Measurements from ENCODE around the gene MON1A. TPM values are rescaled to one million over a fixed set of nuclear protein-coding genes. Genes with fewer than 3 reads are reported as not detected.

Gene MON1A
- total RNA-seq, 1 donor from 2014 or later, result 7.8 TPM

DNA sequence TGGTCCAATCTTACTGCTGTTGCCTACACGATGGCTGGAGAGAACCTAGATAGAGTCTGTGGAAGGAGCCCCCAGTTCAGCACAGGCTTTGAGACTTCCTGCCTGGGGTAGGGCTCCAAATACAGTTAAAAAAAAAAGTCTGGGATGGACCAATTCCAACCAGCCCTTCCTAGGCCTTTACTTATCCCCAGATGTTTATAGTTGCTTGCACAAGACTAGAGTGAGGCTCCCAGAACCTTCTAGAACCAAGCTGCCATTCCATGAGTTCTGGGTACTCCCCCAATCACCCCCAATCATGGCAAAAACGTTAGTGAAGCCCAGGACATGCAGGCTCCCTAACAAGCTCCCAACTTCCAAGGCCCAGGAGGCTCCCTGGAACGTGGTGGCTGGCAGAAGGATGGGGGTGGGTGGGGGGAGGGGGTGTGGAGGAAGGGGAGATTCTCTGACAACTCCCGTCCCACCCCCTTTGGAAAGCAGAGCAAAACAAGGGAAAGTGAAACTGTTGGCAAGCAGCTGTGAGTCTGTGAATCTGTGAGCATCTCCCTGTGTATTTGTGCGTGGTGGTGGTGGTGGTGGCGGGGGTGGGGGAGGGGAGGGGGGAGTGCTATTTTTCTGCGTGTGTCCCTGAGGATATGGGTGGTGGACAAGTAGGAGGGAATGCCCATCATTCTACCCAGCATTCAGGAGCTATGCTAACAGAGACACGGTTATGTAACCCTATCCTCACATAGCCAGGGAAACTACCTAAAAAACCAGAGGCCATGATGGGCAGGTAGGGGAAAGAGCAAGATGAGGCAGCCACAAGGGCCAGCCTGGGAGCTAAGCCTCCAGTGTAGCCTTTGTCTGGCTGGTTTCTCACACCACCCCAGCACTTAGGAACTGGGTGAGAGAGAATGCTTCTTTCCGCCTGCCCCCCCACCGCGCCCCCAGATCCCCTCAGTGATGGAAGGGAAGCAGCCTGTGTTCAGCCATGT is 28.0 kb downstream of the MON1A start:
- DNase-seq (no peak), ATAC-seq (ENCODE audit: poor library complexity) (no peak)
- intact Hi-C loops (cut with DNase I), result loop anchor here (5.0 kb wide), 1 partner anchor 99 kb away; the partner anchor contains the start of gene INKA1

DNA sequence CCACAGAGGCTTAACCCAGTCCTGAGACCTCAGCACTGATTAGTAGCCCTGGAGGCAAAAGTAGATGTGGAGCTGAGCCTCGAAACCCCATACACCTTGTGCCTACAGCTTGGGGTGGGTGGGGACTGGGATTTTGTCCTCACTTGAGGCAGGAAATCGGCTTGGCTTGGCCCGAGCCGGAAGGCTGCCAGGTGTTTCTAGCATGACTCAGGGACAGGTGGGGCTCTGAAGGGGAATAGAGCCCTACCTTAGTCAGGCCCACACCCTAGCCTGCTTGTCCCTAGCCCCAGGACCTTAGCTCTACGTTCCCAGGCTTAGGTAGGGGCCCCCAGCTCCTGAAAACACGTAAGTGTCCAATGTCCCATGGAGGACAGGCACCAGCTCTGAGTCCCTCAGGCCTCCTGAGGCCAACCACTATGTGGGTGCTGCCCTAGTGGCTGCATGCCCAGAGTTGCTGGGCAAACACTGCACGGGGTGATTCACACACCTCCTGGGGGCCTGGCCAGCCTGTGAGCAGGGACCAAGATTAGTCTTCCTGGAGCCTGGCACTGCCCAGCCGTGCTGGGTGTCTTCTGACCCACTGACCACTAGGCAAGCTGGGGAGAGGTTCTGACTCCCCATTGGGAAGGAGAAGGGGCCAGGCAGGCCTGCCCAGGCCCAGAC is 29.0 kb downstream of the MON1A start:
- peak; percentile 61 for ATAC-seq (ENCODE audit: poor library complexity)
- intact Hi-C loops (cut with DNase I), result loop anchor here (5.0 kb wide), 1 partner anchor 98 kb away; the partner anchor contains the start of gene INKA1
- peak; percentile 67 for DNase-seq

DNA sequence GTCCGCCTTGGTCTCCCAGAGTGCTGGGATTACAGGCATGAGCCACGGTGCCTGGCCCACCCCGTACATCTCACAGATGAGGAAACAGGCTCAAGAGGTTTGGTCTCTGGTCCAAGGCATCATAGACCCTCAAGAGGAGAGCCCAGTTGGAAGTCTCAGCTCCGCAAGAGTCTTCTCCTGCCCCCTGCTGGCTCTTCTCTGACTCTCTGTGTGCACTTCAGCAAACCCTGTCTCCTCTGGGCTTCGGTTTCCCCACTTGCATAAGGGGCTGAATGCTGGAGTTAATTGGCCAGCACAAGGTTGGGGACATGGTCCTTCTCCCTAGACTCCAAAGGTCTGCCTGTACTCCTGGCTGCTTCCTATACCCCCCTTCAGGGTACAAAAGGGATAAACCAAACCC is 29.8 kb downstream of the MON1A start:
- no peak for DNase-seq
- intact Hi-C loops (cut with DNase I), result loop anchor here (5.0 kb wide), 1 partner anchor 98 kb away; the partner anchor contains the start of gene INKA1
- ATAC-seq (ENCODE audit: poor library complexity), result no peak

DNA sequence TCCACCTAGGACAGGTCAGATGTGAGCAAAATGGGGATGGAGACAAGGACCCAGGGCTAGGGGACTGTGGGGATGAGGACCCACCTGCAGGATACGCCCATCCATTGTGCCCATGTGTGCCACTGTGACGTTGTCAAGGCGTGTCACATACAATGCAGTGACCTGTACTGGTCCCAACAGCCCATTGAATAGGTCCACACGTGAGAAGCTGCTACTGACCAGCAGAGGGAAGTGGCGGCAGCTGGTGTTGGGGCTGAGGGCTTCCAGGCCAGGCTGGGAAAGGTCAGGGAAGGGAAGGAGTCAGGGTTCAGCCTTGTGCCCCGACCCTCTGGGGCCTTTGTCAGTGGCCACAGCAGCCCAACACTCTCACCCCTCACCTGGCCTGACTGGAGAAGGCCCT is 30.6 kb downstream of the MON1A start:
- ATAC-seq (ENCODE audit: poor library complexity) (no peak), DNase-seq (no peak)
- intact Hi-C loops (cut with DNase I), result no loop called here

DNA sequence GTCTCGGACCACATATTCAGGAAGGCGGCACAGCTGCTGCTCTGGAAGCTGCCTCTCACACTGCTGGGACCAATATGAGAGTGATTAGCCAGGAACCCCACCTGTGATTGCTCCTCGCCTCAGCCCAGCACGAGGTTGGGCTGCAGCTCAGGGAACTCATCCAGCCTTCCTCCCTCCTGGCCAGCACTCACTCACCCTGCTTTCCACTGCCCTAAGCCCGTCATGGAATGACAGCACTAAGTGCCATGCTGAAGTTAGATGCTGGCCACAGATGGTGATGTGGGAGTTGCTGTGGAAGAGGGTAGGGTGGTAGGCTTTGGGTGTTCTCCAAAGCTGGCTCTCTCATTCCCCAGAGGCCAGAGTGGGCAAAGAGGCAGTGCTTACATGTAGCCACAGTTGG is 33.3 kb downstream of the MON1A start:
- DNase-seq (no peak), ATAC-seq (ENCODE audit: poor library complexity) (no peak)
- intact Hi-C loops (cut with DNase I), result no loop called here

DNA sequence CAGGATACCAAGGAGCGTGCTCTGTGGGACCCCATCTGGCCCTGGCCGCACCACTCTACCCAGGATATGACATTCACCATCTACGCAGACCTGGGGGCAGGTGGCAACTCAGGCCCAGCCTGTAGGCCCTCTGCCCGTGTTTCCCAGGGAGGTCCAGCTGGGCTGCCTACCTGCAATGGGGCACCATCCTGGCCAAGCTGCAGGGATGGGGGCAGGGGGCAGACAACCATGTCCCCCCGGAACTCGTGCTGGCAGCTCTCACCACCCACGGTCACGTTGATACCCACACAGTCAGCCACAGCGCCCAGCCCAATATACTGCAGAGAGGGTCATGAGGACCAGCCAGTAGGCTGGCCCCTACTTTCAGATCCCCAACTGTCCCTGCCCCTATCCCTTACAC is 33.8 kb downstream of the MON1A start:
- intact Hi-C loops (cut with DNase I), result no loop called here
- DNase-seq (no peak), ATAC-seq (ENCODE audit: poor library complexity) (no peak)

DNA sequence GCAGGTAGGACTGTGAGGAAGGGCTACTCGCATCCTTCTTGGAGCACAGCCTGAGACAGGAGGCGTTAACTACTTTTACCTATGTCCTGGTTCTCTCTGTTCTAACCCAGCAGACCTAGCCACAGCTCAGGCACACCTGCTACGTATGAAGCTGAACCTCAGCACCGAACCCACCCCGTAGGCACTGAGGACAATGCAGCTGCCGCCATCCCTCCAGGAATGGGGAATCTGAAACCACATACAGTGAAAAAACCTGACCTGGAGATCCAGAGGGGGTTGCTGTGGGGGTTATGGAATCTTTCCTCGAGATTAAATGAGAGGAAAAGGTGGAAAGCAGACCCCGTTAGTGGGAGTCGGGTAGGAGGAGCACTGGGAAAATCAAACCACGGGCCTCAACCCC is 40.3 kb downstream of the MON1A start:
- DNase-seq (no peak), ATAC-seq (ENCODE audit: poor library complexity) (no peak)
- intact Hi-C loops (cut with DNase I), result no loop called here

DNA sequence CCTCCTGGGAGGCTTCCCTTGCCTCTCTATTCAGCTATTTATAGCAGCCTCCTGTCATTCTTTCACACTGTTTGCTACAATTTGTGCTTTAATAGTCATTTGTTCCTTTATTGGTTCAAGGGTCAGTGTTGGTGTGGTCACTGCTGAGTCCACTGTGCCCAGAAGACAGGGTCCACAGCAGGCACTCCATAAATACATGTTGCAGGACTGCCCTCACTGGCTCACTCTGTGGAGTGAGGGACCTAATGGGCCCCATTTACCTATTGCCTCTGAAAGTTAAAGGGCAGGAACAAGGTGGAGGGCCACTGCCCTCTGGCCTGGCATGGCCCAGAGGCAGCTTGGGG is 42.7 kb downstream of the MON1A start:
- DNase-seq, result no peak
- intact Hi-C loops (cut with DNase I), result no loop called here
- no peak for ATAC-seq (ENCODE audit: poor library complexity)

DNA sequence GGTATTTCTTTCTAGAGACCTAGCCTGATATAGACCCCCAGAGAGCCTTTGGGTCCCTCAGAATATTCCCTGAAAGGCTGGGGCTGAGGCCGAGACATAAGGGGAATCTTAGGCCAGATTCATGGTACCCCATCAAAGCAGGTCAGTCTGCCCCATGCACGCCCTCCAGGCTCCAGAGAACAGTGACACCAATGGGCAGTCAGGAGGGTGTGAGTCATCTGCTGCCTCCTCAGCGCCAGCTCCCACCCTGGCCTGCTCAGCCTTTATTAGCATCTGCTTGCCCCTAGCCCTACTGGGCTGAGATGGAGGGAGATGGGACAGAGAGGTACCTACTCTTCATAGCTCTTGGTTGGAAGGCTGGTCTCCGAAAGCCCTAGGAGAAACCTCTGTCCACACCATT is 45.6 kb downstream of the MON1A start:
- DNase-seq (no peak), ATAC-seq (ENCODE audit: poor library complexity) (no peak)
- intact Hi-C loops (cut with DNase I), result no loop called here

DNA sequence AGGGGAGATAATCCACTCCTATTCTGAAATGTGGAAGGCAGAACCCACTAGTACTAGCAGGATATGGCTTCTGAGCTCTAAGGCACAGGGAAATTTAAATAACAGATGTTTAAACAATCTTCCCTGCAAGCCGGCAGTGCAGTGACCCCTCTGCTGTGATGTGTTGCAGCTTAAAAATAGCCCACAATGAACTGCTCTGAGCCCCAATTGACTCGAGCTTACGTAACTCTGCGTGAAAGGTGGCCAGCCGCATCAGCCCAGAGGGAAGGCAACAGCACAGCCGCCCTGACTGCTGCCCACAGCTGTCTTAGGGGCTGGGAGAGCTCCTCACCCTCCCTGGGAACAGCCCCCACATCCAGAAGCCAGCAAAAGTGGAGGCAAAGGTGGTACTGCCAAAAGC is 47.4 kb downstream of the MON1A start:
- peak; percentile 86 for ATAC-seq (ENCODE audit: poor library complexity)

DNA sequence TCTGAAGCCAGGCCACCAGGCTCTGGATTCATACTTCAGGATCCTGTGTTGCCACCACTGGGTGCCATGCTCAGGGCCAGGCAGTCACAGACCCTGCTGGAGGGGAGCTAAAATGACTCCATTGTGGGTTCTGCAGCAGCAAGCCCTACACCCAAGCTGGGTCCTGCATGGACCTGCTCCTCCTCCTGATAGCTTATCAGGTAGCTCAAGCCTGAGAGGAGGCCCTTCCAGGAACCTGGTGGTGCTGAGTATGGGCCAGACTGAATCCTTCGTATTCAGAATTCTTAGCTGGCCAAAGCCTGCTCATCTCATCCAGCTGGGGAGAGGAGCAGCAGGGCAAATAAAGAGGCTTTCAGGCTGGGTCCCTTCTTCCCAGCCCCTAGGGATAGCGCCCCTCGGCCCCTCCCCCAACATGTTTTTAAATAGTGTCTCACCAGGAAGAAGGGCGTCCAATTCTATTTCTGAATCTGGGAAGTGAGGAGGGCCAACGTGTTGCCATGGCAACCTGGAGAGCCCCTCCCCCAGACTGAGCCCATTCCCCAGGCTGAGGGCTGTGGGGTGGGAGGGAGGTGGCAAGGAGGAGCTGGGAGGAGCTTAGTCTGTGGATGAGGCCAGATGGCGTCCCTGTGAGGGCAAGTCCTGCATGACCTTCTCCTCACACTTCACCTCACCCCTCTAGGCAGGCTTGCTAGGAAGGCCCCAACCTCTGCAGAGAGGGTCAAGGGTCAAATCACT is 48.9 kb downstream of the MON1A start:
- no peak for ATAC-seq (ENCODE audit: poor library complexity)
- intact Hi-C loops (cut with DNase I), result no loop called here
- DNase-seq, result no peak

More for the DNA sequence above, 47.4 kb downstream of the MON1A start:
- peak; percentile 53 for DNase-seq
- intact Hi-C loops (cut with DNase I), result no loop called here

DNA sequence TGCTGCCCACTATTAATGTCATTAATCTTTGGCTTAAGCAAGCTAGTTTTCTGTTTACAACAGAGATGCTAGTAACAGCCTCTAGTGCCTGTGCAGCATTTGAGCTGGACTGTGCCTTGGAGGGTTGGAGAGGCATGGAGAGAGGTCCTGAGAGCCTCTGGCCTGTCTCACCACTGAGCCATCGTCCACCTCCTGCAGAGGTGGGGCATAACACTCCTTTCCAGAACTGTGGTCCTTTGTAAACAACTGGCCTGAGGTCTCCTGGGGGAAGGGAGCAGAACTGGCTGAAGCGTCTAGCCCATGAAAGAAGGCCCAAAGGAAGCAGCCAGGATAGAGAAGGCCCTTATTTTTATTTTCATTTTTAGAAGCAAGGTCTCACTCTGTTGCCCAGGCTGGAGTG is 49.9 kb downstream of the MON1A start:
- intact Hi-C loops (cut with DNase I), result no loop called here
- ATAC-seq (ENCODE audit: poor library complexity) (no peak), DNase-seq (no peak)

DNA sequence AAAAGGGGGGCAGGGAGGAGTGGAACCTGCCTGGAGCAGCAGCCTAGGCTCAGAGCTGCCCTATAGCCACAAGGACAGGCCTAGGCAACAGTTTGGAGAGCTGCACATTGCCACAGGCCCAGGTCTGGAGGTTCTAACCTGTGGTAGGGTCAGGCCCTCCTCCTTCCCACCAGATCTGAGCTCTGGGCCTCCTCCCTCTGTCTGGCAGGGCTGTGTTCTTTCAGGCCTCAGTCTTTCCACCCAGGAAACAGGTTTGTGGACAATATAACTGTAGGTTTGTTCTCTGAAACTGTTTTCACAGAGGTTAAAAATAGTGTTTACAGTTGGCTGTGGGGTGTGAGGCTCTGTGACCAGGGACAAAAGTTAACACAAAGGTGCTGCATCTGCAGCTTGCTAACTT is 50.9 kb downstream of the MON1A start:
- intact Hi-C loops (cut with DNase I), result no loop called here
- no peak for DNase-seq
- no peak for ATAC-seq (ENCODE audit: poor library complexity)

DNA sequence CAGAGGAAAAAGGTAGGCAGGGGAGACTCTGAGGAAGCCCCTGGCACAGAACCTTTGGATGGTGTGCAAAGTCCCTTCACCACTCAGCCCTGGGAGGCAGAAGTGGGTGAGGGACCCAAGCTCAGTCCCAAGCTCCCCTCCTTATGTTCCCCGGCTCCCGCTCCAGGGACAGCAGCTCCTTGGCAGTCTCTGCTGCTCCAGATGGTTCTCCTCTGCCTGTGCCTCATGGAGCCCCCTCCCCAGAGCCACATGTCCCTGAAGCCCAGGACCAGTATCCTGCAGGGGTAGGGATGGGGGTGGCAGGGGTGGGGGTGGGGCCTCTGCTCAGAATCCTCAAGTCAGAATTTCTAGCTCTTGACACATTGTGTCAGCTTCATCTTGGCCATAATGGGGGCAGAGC is 51.9 kb downstream of the MON1A start:
- no peak for ATAC-seq (ENCODE audit: poor library complexity)
- no peak for DNase-seq
- intact Hi-C loops (cut with DNase I), result no loop called here

DNA sequence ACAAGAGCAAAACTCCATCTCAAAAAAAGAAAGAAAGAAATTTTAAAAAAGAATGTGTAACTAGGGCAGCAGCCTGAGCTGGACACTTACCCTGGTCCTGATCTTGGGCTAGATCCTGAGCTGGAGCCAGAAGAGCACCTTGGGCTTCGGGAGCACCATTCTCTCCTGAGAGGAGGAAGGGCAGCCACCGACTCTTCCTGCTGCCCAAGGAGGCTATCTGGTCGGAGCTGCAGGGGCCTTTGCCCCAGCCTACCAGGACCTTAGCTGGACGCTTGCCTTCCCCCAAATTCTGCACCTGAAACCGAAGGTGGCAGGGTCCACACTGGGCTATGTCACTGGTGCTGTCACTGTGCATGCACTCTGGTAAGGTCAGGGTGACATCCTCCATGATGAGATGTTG is 53.0 kb downstream of the MON1A start:
- ATAC-seq (ENCODE audit: poor library complexity) (no peak), DNase-seq (no peak)
- intact Hi-C loops (cut with DNase I), result no loop called here

DNA sequence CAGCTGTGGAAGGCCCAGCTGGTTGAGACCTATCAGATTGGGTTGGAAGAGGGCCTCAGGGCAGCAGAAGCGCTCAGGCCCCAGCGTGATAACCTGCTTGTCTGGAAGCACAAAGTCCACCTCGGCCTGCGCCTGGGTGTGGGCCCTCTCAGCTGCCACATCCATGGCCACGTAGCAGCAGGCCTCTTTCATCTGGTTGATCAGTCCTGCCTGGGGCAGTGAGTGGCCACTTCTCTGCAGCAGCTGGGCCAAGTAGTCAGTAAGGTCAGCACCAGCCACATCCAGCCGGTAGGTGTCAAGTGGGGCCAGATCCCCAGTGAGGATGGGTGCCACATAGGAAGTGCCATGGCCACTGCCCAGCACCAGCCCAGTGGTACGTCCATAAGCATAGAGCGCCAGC is 56.0 kb downstream of the MON1A start:
- intact Hi-C loops (cut with DNase I), result no loop called here
- ATAC-seq (ENCODE audit: poor library complexity) (no peak), DNase-seq (no peak)

DNA sequence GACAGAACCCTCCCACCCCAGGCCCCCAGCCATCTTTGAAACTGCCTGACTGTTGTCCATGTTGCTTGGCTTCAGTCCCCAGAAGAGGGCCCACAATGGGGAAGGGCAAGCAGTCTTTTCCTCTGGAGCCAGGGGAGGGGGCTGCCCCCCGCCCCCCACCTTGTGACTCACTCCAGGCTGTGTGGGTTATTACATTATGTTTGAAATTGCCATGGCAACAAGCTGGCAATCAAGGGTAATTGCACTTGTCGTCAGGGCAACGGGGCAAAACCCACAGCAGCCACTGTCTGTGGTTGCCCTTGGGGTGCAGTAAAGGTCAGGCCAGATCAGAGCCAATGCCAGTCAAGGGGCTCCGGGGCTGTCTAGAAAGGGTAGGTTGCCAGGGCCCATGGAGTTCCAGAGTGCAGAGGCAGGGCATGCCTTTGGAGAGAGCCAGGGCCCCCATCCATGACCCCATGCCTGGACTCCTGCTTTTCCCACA is 56.8 kb downstream of the MON1A start:
- no peak for DNase-seq
- no peak for ATAC-seq (ENCODE audit: poor library complexity)
- intact Hi-C loops (cut with DNase I), result no loop called here

DNA sequence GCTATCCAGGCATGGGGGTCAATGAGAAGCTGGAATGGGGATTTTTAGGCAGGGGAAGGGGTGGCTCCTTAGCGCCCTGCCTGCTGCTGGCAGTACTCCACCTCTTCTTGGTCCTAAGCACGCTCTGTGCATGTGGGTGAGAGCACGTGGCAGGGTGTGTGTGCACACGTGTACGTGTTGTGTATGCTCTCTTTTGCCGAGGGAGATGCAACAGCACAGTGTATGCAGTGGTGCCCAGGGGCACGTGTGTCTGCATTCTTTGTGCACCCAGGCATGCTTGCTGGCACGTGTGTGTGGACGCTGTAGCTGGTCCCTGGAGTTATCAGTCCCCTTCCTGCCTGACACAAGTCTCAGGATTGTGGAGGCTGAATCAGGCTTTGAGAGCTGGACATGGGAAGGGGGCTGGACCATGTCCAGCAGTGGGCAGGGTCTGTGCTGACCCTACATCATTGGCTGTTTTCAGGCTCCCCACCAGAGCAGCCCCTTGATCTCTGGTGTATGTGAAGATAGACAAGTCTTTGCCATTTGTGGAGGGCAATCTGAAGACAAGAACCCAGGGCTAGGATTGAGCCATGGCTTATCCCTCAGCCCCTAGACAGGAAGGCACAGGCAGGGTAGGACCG is 58.0 kb downstream of the MON1A start:
- DNase-seq (no peak), ATAC-seq (ENCODE audit: poor library complexity) (no peak)
- intact Hi-C loops (cut with DNase I), result no loop called here
